DOHH2 (cell line): ENCODE results near the gene C1QTNF8.

Experiments used
- H3F3A ChIP-seq: fragments of 200-600 bp; sonication (generic), shearing (Covaris generic); 2 replicates; pipeline ENCODE4 v1.6.0; 2016; ENCODE audit warnings: antibody characterized with exemption, mild to moderate bottlenecking; ENCODE audit not compliant: control insufficient read depth, insufficient read depth
- H3K27ac ChIP-seq: fragments of 200-600 bp; sonication (generic); 2 replicates; pipeline ENCODE4 v1.5.1; 2014; ENCODE audit warnings: low read depth, mild to moderate bottlenecking, low read length, moderate library complexity
- H3K27me3 ChIP-seq: fragments of 200-600 bp; sonication (generic); 2 replicates; pipeline ENCODE4 v1.6.1; 2014; ENCODE audit warnings: mild to moderate bottlenecking, low read length, mixed read lengths; ENCODE audit not compliant: control insufficient read depth
- H3K36me3 ChIP-seq: fragments of 200-600 bp; sonication (generic); 2 replicates; pipeline ENCODE4 v1.6.1; 2014; ENCODE audit warnings: mild to moderate bottlenecking, low read length, moderate library complexity, mixed read lengths; ENCODE audit not compliant: control insufficient read depth
- H3K4me1 ChIP-seq: fragments of 200-600 bp; sonication (generic); 2 replicates; pipeline ENCODE4 v1.6.1; 2014; ENCODE audit warnings: mild to moderate bottlenecking, low read length, mixed read lengths; ENCODE audit not compliant: control insufficient read depth
- H3K4me2 ChIP-seq: fragments of 200-600 bp; sonication (generic); 2 replicates; pipeline ENCODE4 v1.6.0; 2014; ENCODE audit warnings: mild to moderate bottlenecking, low read length, moderate library complexity
- H3K4me3 ChIP-seq: fragments of 200-600 bp; sonication (generic); 2 replicates; pipeline ENCODE4 v1.5.1; 2014; ENCODE audit warnings: mild to moderate bottlenecking, low read length, mixed read lengths
- H3K79me2 ChIP-seq: fragments of 200-600 bp; sonication (generic); 2 replicates; pipeline ENCODE4 v1.6.1; 2014; ENCODE audit warnings: mild to moderate bottlenecking, low read length, mixed read lengths; ENCODE audit not compliant: control insufficient read depth
- H3K9me2 ChIP-seq: fragments of 200-600 bp; sonication (generic); replicated peaks from 2 replicates; pipeline ENCODE4 v1.6.1; 2014; ENCODE audit warnings: mild to moderate bottlenecking, low read length, mixed read lengths; ENCODE audit not compliant: control insufficient read depth
- H3K9me3 ChIP-seq: fragments of 200-600 bp; sonication (generic); 2 replicates; pipeline ENCODE4 v1.6.1; 2014; ENCODE audit warnings: antibody characterized with exemption, low read length, mixed read lengths; ENCODE audit not compliant: control insufficient read depth, insufficient read depth
- H4K20me1 ChIP-seq: fragments of 200-600 bp; sonication (generic); 2 replicates; pipeline ENCODE4 v1.6.0; 2014; ENCODE audit warnings: low read depth, mild to moderate bottlenecking, antibody characterized with exemption, low read length, moderate library complexity; ENCODE audit not compliant: control insufficient read depth, insufficient read depth
- CTCF ChIP-seq: fragments of 200-600 bp; sonication (generic); IDR thresholded peaks from one replicate; pipeline ENCODE4 v1.5.1; 2014; ENCODE audit warnings: antibody characterized with exemption, mild to moderate bottlenecking, low read depth, low read length; ENCODE audit not compliant: poor library complexity, severe bottlenecking
- EZH2phosphoT487 ChIP-seq: fragments of 200-600 bp; sonication (generic); IDR thresholded peaks from 2 replicates; pipeline ENCODE4 v1.6.1; 2017; ENCODE audit warnings: borderline replicate concordance, mild to moderate bottlenecking, antibody characterized with exemption, low read length, moderate library complexity, mixed read lengths

Gene C1QTNF8

GRCh38 chr16:1117926-1118325 is 21.9 kb upstream of the C1QTNF8 start:
- H3K27me3 ChIP-seq = no peaks in the 10 kb centered on the region
- H3F3A ChIP-seq = no peaks in the 10 kb centered on the region
- H3K9me2 ChIP-seq = no peaks in the 10 kb centered on the region
- no peak for TF ChIP-seq EZH2phosphoT487
- TF ChIP-seq CTCF = no peak
- H3K27ac ChIP-seq = no peak overlapping the region
- H3K4me1 ChIP-seq = peaks cover 12% of the 10 kb centered on the region
- no peak overlapping the region for H3K4me2 ChIP-seq
- H3K9me3 ChIP-seq = no peaks in the 10 kb centered on the region
- H3K4me3 ChIP-seq = no peak overlapping the region
- H4K20me1 ChIP-seq = no peaks in the 10 kb centered on the region; the same call in 1 of the 2 replicates
- no peaks in the 10 kb centered on the region for H3K79me2 ChIP-seq
- H3K36me3 ChIP-seq = no peaks in the 10 kb centered on the region

GRCh38 chr16:1117176-1117900 is 21.3 kb upstream of the C1QTNF8 start:
- Histone ChIP-seq H3K36me3 (no peaks in the 10 kb centered on the region), H3K4me2 (no peak overlapping the region), H4K20me1 (no peaks in the 10 kb centered on the region), H3K4me3 (no peak overlapping the region), H3K79me2 (no peaks in the 10 kb centered on the region), H3K9me3 (no peaks in the 10 kb centered on the region), H3K4me1 (peaks cover 12% of the 10 kb centered on the region), H3K27me3 (no peaks in the 10 kb centered on the region), H3F3A (no peaks in the 10 kb centered on the region), H3K27ac (no peak overlapping the region), H3K9me2 (no peaks in the 10 kb centered on the region)
- no peak for TF ChIP-seq EZH2phosphoT487
- no peak for TF ChIP-seq CTCF

GRCh38 chr16:1116693-1117077 is 20.6 kb upstream of the C1QTNF8 start:
- Histone ChIP-seq H4K20me1 (no peaks in the 10 kb centered on the region), H3K4me3 (no peak overlapping the region), H3K79me2 (no peaks in the 10 kb centered on the region), H3K27me3 (no peaks in the 10 kb centered on the region), H3F3A (no peaks in the 10 kb centered on the region), H3K4me1 (peaks cover 12% of the 10 kb centered on the region), H3K9me3 (no peaks in the 10 kb centered on the region), H3K36me3 (no peaks in the 10 kb centered on the region), H3K9me2 (no peaks in the 10 kb centered on the region), H3K27ac (no peak overlapping the region), H3K4me2 (no peak overlapping the region)
- TF ChIP-seq CTCF (no peak), EZH2phosphoT487 (no peak)
